Measurements from ENCODE around the gene ROBO1.

DNA sequence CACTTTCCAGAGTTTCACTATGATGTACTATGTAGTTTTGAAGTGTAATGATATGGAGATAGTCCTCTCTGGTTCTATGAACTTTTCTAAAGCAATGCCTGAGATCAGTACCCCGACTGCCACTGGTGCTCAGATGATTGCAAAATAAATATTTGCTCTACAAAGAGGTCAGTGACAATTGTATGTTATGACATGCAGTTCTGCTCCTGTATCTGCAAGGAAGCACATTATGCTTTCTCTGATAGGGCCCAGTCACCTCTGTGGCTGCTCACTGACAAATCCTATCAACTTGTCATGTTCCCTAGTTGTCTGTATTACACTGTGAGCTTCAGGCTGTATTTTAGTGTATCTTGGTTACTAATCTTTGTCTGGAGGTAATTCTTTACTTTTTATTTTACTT lies 362.6 kb downstream of the ROBO1 start:
- TF ChIP-seq SUZ12 (IDR thresholded peaks at IDR 0.05) (no peak), TARDBP (IDR thresholded peaks at IDR 0.05) (no peak), ZNF384 (IDR thresholded peaks at IDR 0.05) (no peak)
